WTC11 (cell line): ENCODE measurements around the gene HOXA7. TPM values are rescaled to one million over a fixed set of nuclear protein-coding genes. Genes with fewer than 3 reads are reported as not detected.

Source experiments
- ATAC-seq: fragments of 200-7000 bp; cut with Tn5 transposase; 2 replicates; pipeline ENCODE4 v1.10.0; 2021; ENCODE audit warnings: mild to moderate bottlenecking, moderate library complexity
- CTCF ChIA-PET: fragments of 300-600 bp; sonication (Branson Sonifier 250); formaldehyde crosslinking; loops from one replicate; lab custom pipeline; 2021; ENCODE audit warnings: antibody characterized with exemption; lab: Charles Lee
- POLR2A ChIA-PET: fragments of 350-600 bp; sonication (Branson Sonifier 250); formaldehyde crosslinking; loops from one replicate; lab custom pipeline; 2021; ENCODE audit warnings: antibody characterized with exemption; lab: Charles Lee
- DNase-seq: peaks from one replicate; pipeline ENCODE4 v3.0.0; 2021; ENCODE audit warnings: low spot score
- H3K27ac Mint-ChIP-seq: 2 replicates; pipeline ENCODE4 v1.8.0; 2021; ENCODE audit warnings: mixed read lengths
- H3K27me3 Mint-ChIP-seq: 2 replicates; pipeline ENCODE4 v1.8.0; 2021; ENCODE audit warnings: low read depth, mild to moderate bottlenecking, moderate library complexity, mixed read lengths
- H3K36me3 Mint-ChIP-seq: 2 replicates; pipeline ENCODE4 v1.8.0; 2021; ENCODE audit warnings: mixed read lengths
- H3K4me1 Mint-ChIP-seq: 2 replicates; pipeline ENCODE4 v1.8.0; 2022; ENCODE audit warnings: mixed read lengths
- H3K4me3 Mint-ChIP-seq: 2 replicates; pipeline ENCODE4 v1.8.0; 2021; ENCODE audit warnings: mild to moderate bottlenecking, moderate library complexity, mixed read lengths
- H3K9me3 Mint-ChIP-seq: 2 replicates; pipeline ENCODE4 v1.8.0; 2021; ENCODE audit warnings: mixed read lengths
- E2F5 ChIP-seq: sonication (generic); formaldehyde crosslinking; IDR thresholded peaks from 2 replicates; pipeline ENCODE4 v1.8.1; 2022; ENCODE audit warnings: mild to moderate bottlenecking, moderate library complexity, missing genetic modification reagents
- FOXP4 ChIP-seq: sonication (generic); formaldehyde crosslinking; IDR thresholded peaks from 2 replicates; pipeline ENCODE4 v1.8.0; 2022; ENCODE audit warnings: mild to moderate bottlenecking, missing genetic modification reagents
- IRF1 ChIP-seq: sonication (generic); formaldehyde crosslinking; IDR thresholded peaks from 2 replicates; pipeline ENCODE4 v1.8.0; 2023; ENCODE audit warnings: missing genetic modification reagents
- NR1H2 ChIP-seq: sonication (generic); formaldehyde crosslinking; IDR thresholded peaks from 2 replicates; pipeline ENCODE4 v1.9.0; 2021; ENCODE audit warnings: mild to moderate bottlenecking, moderate library complexity, missing genetic modification reagents
- OVOL2 ChIP-seq: fragments of 250-450 bp; sonication (Bioruptor Pico); IDR thresholded peaks from 2 replicates; pipeline ENCODE4 v1.9.0; 2021; ENCODE audit warnings: mild to moderate bottlenecking, borderline replicate concordance
- RELA ChIP-seq: sonication (generic); formaldehyde crosslinking; IDR thresholded peaks from 2 replicates; pipeline ENCODE4 v1.8.1; 2022; ENCODE audit warnings: missing genetic modification reagents, mild to moderate bottlenecking, borderline replicate concordance
- TCF7 ChIP-seq: sonication (generic); formaldehyde crosslinking; IDR thresholded peaks from 2 replicates; pipeline ENCODE4 v1.8.0; 2022; ENCODE audit warnings: mild to moderate bottlenecking, low read depth, missing genetic modification reagents, moderate library complexity
- TP53 ChIP-seq: sonication (generic); formaldehyde crosslinking; IDR thresholded peaks from 2 replicates; pipeline ENCODE4 v1.8.1; 2023; ENCODE audit warnings: mild to moderate bottlenecking, missing genetic modification reagents
- USF1 ChIP-seq: sonication (generic); formaldehyde crosslinking; IDR thresholded peaks from 2 replicates; pipeline ENCODE4 v1.8.0; 2022; ENCODE audit warnings: mild to moderate bottlenecking, missing genetic modification reagents
- ZBTB21 ChIP-seq: sonication (generic); formaldehyde crosslinking; IDR thresholded peaks from 2 replicates; pipeline ENCODE4 v1.8.1; 2023; ENCODE audit warnings: mild to moderate bottlenecking, missing genetic modification reagents, borderline replicate concordance
- ZNF232 ChIP-seq: sonication (generic); formaldehyde crosslinking; IDR thresholded peaks from 2 replicates; pipeline ENCODE4 v1.8.0; 2022; ENCODE audit warnings: mild to moderate bottlenecking, missing genetic modification reagents
- ZNF532 ChIP-seq: fragments of 250-450 bp; sonication (Bioruptor Pico); IDR thresholded peaks from 2 replicates; pipeline ENCODE4 v1.9.0; 2021; ENCODE audit warnings: mild to moderate bottlenecking, borderline replicate concordance
- ZSCAN18 ChIP-seq: fragments of 250-450 bp; sonication (Bioruptor Pico); IDR thresholded peaks from 2 replicates; pipeline ENCODE4 v2.1.2; 2022; ENCODE audit warnings: mild to moderate bottlenecking, moderate library complexity
- total RNA-seq: library from RNA; stranded (reverse); gene quantifications from 3 replicates; pipeline ENCODE4 v1.2.3, GENCODE V29; 2021

HOXA7 gene
- total RNA-seq, 1 experiment from 2014 or later, result not detected

GRCh38 chr7:27146491-27147198 is 9.8 kb downstream of the HOXA7 start:
- H3K9me3 Mint-ChIP-seq, result no peaks in the 10 kb centered on the region
- no peak for ATAC-seq
- H3K4me3 Mint-ChIP-seq, result no peak overlapping the region
- H3K36me3 Mint-ChIP-seq, result no peaks in the 10 kb centered on the region
- H3K27ac Mint-ChIP-seq, result no peak overlapping the region
- no peak for DNase-seq
- peaks cover 34% of the 10 kb centered on the region for H3K4me1 Mint-ChIP-seq
- ChIA-PET POLR2A (no interaction called here), CTCF (interaction anchor here (1.0 to 3.5 kb wide), 2 partner anchors 15 to 33 kb away, joined by 3 to 46 read pairs; no protein-coding TSS in a partner anchor)
- TF ChIP-seq ZBTB21, result no peak
- TF ChIP-seq USF1 (CRISPR knock-in tag), result no peak
- TF ChIP-seq TP53, result no peak
- TF ChIP-seq OVOL2 (CRISPR knock-in tag), result no peak
- no peak for TF ChIP-seq FOXP4
- peaks cover 100% of the 10 kb centered on the region for H3K27me3 Mint-ChIP-seq

GRCh38 chr7:27145914-27146412 is 10.5 kb downstream of the HOXA7 start:
- H3K4me3 Mint-ChIP-seq, result no peak overlapping the region

GRCh38 chr7:27145165-27145913 is 11.1 kb downstream of the HOXA7 start:
- DNase-seq, result peak; percentile 20

More at GRCh38 chr7:27145914-27146412, 10.5 kb downstream of the HOXA7 start:
- Mint-ChIP-seq H3K4me1 (peaks cover 27% of the 10 kb centered on the region), H3K36me3 (no peaks in the 10 kb centered on the region), H3K27ac (no peak overlapping the region), H3K9me3 (no peaks in the 10 kb centered on the region), H3K27me3 (peaks cover 100% of the 10 kb centered on the region)
- DNase-seq (no peak), ATAC-seq (no peak)
- POLR2A ChIA-PET, result no interaction called here
- CTCF ChIA-PET, result interaction anchor here (1.0 to 3.5 kb wide), 4 partner anchors 15 to 34 kb away, joined by 3 to 46 read pairs (median 5); no protein-coding TSS in a partner anchor
- TF ChIP-seq TCF7 (CRISPR knock-in tag) (no peak), ZSCAN18 (no peak)

More at GRCh38 chr7:27145165-27145913, 11.1 kb downstream of the HOXA7 start:
- peaks cover 24% of the 10 kb centered on the region for H3K4me1 Mint-ChIP-seq
- no peak for TF ChIP-seq RELA (CRISPR knock-in tag)
- no peak for TF ChIP-seq ZNF232 (CRISPR knock-in tag)
- TF ChIP-seq IRF1, result no peak
- no peak for TF ChIP-seq ZNF532 (CRISPR knock-in tag)
- no peak for TF ChIP-seq E2F5
- TF ChIP-seq NR1H2 (CRISPR knock-in tag), result no peak
- TF ChIP-seq, all 79 proteins: peak for 0
- Mint-ChIP-seq H3K9me3 (no peaks in the 10 kb centered on the region), H3K27ac (no peak overlapping the region), H3K4me3 (0 out of 2 replicates have a peak overlapping the region, but pooled peaks have one; percentile 20), H3K36me3 (no peaks in the 10 kb centered on the region), H3K27me3 (peaks cover 100% of the 10 kb centered on the region)
- POLR2A ChIA-PET, result no interaction called here
- ATAC-seq, result no peak
- CTCF ChIA-PET, result interaction anchor here (1.2 to 2.5 kb wide), 7 partner anchors 14 to 768 kb away, joined by 3 to 7 read pairs (median 5); no protein-coding TSS in a partner anchor
